Measurements from ENCODE around the gene MARVELD1. TPM values are rescaled to one million over a fixed set of nuclear protein-coding genes. Genes with fewer than 3 reads are reported as not detected.

The MARVELD1 gene
- total and polyA plus RNA-seq, 2 of the 13 experiments (the other 11 are each of a cell fraction or from before 2014, with no cell fraction given): not detected

- H4K20me1 ChIP-seq (ENCODE audit: insufficient read depth, low read length): peaks cover 10% of the 10 kb centered on the region
- peak; percentile 95 for DNase-seq (ENCODE audit: low spot score)
- ATAC-seq: peak; percentile 84
- H3K9ac ChIP-seq (ENCODE audit: insufficient read depth, low read depth, low read length): peak within 1 kb of the TSS; percentile 96
- no peaks in the 10 kb centered on the region; a peak in 1 of 5 replicates for H3K27me3 ChIP-seq (ENCODE audit: control insufficient read depth in 1 of 2, insufficient read depth in 2 of 2, low read length in 2 of 2)
- peaks cover 54% of the 10 kb centered on the region for H3K4me1 ChIP-seq (ENCODE audit: insufficient read depth, low read length)
- H2AFZ ChIP-seq (ENCODE audit: low read length): peak within 1 kb of the TSS; percentile 61
- no peak for FAIRE-seq
- no TSS peak for BruUV-seq (replicated peaks)
- intact Hi-C loops (cut with micrococcal nuclease; ENCODE audit: unreplicated experiment) (no loop called here), in situ Hi-C loops (cut with HindIII; ENCODE audit: extremely low pct_ligation_motif_present, low pct_unique_long_range_greater_than_20kb) (no loop called here)
- WGBS (ENCODE audit: low lambda C conversion rate): 0% methylated on average over 4 of the region's 78 CpGs
- H3K4me3 ChIP-seq (replicated peaks in 1 of 3; ENCODE audit: insufficient read depth in 1 of 3, low read depth in 2 of 3, low read length in 3 of 3): peak within 1 kb of the TSS; percentile 91 to 97 (median 95)
- H3K4me2 ChIP-seq (ENCODE audit: low read depth, low read length): peak within 1 kb of the TSS; percentile 94
- H3K9me3 ChIP-seq (ENCODE audit: low read length): no peaks in the 10 kb centered on the region
- ChIA-PET CTCF (ENCODE audit: low intra/inter-chr PET ratio, low total read pairs) (no interaction called here), POLR2A (interaction anchor here (0.6 to 3.5 kb wide), 21 partner anchors 11 to 286 kb away, joined by 3 to 39 read pairs (median 5); partner anchors contain the start of genes HOGA1, PI4K2A, RRP12 and UBTD1)
- H3K27ac ChIP-seq (ENCODE audit: extremely low read length, insufficient read depth, low read length): peak within 1 kb of the TSS; percentile 94
- H3K79me2 ChIP-seq (ENCODE audit: insufficient read depth, low read length): peaks cover 43% of the 10 kb centered on the region
- no peaks in the 10 kb centered on the region for H3K36me3 ChIP-seq (replicated peaks in 1 of 2; ENCODE audit: control insufficient read depth in 1 of 2, insufficient read depth in 2 of 2, low read length in 2 of 2)
- TF ChIP-seq BRD4 (CRISPR knock-in tag; IDR thresholded peaks at IDR 0.05): no peak
- TF ChIP-seq SMARCC2 (IDR thresholded peaks at IDR 0.05): no peak
- TF ChIP-seq, protein P1, sequence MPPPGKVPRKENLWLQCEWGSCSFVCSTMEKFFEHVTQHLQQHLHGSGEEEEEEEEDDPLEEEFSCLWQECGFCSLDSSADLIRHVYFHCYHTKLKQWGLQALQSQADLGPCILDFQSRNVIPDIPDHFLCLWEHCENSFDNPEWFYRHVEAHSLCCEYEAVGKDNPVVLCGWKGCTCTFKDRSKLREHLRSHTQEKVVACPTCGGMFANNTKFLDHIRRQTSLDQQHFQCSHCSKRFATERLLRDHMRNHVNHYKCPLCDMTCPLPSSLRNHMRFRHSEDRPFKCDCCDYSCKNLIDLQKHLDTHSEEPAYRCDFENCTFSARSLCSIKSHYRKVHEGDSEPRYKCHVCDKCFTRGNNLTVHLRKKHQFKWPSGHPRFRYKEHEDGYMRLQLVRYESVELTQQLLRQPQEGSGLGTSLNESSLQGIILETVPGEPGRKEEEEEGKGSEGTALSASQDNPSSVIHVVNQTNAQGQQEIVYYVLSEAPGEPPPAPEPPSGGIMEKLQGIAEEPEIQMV (CRISPR knock-in tag; IDR thresholded peaks at IDR 0.05; ENCODE audit: low read depth): 0 out of 2 replicates have a peak, but pooled peaks have one; percentile 20
- TF ChIP-seq ZNF350 (CRISPR knock-in tag; IDR thresholded peaks at IDR 0.05; ENCODE audit: borderline replicate concordance, low read depth): no peak; the same call in 1 of the 2 replicates
- TF ChIP-seq ZNF546 (CRISPR knock-in tag; conservative IDR thresholded peaks at IDR 0.05): peak; percentile 55; the same call in 1 of the 2 replicates
- no peak for TF ChIP-seq ZNF180 (CRISPR knock-in tag; IDR thresholded peaks at IDR 0.05; ENCODE audit: borderline replicate concordance, low read depth)
- TF ChIP-seq, protein P2, sequence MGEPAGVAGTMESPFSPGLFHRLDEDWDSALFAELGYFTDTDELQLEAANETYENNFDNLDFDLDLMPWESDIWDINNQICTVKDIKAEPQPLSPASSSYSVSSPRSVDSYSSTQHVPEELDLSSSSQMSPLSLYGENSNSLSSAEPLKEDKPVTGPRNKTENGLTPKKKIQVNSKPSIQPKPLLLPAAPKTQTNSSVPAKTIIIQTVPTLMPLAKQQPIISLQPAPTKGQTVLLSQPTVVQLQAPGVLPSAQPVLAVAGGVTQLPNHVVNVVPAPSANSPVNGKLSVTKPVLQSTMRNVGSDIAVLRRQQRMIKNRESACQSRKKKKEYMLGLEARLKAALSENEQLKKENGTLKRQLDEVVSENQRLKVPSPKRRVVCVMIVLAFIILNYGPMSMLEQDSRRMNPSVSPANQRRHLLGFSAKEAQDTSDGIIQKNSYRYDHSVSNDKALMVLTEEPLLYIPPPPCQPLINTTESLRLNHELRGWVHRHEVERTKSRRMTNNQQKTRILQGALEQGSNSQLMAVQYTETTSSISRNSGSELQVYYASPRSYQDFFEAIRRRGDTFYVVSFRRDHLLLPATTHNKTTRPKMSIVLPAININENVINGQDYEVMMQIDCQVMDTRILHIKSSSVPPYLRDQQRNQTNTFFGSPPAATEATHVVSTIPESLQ (CRISPR knock-in tag; conservative IDR thresholded peaks at IDR 0.05): peak; percentile 88; the same call in 1 of the 2 replicates
- peak; percentile 96 for TF ChIP-seq ARID2 (CRISPR knock-in tag; IDR thresholded peaks at IDR 0.05; ENCODE audit: borderline replicate concordance)
- TF ChIP-seq ZMYM4 (CRISPR knock-in tag; IDR thresholded peaks at IDR 0.05): peak; percentile 81
- TF ChIP-seq ZNF24 (IDR thresholded peaks at IDR 0.05): 0 out of 2 replicates have a peak, but pooled peaks have one; percentile 30
- peak; percentile 76 for TF ChIP-seq GATAD1 (CRISPR knock-in tag; IDR thresholded peaks at IDR 0.05)
- TF ChIP-seq ZEB1 (IDR thresholded peaks at IDR 0.05; ENCODE audit: insufficient replicate concordance, low read depth): no peak
- TF ChIP-seq ZNF574 (CRISPR knock-in tag; IDR thresholded peaks at IDR 0.05): peak; percentile 84
- TF ChIP-seq SMAD1 (CRISPR knock-in tag; IDR thresholded peaks at IDR 0.05; ENCODE audit: borderline replicate concordance, low read depth): peak; percentile 68; the same call in 1 of the 2 replicates
- TF ChIP-seq ZNF883 (CRISPR knock-in tag; IDR thresholded peaks at IDR 0.05; ENCODE audit: not compliant biosample characterization): peak; percentile 91
- TF ChIP-seq ZNF367 (CRISPR knock-in tag; IDR thresholded peaks at IDR 0.05; ENCODE audit: borderline replicate concordance): peak; percentile 81; the same call in 1 of the 2 replicates
- no peak for TF ChIP-seq ZNF543 (CRISPR knock-in tag; IDR thresholded peaks at IDR 0.05)
- no peak for TF ChIP-seq NCOA5 (CRISPR knock-in tag; IDR thresholded peaks at IDR 0.05)
These were observed 26.4 kb upstream of the MARVELD1 start, which contains the start of gene AVPI1 for GRCh38 chr10:97686962-97687784. Gene AVPI1 (minus strand): TSS chr10:97687241. CDS start chr10:97679905, 7,336 bp downstream.

All from HepG2 (cell line).